HG02981 (cell line): ENCODE measurements around the gene SLX4IP.

Source experiments
- ATAC-seq: cut with Tn5 transposase; IDR thresholded peaks from one replicate; pipeline ENCODE4 v1.9.1; 2021; ENCODE audit warnings: mild to moderate bottlenecking, moderate library complexity; ENCODE audit not compliant: unreplicated experiment

SLX4IP gene

GRCh38 chr20:10625641-10626040, 190.5 kb downstream of the SLX4IP start:
- no peak for ATAC-seq

- ATAC-seq, result no peak
Observed at GRCh38 chr20:10626896-10627295, 191.8 kb downstream of the SLX4IP start.

GRCh38 chr20:10629946-10630650, 195.0 kb downstream of the SLX4IP start:
- no peak for ATAC-seq

- ATAC-seq, result no peak
Observed at GRCh38 chr20:10631126-10631525, 196.0 kb downstream of the SLX4IP start.

- no peak for ATAC-seq
Observed at GRCh38 chr20:10632721-10633509, 197.8 kb downstream of the SLX4IP start.

- ATAC-seq, result no peak
Observed at GRCh38 chr20:10633718-10634117, 198.6 kb downstream of the SLX4IP start.

- no peak for ATAC-seq
Observed at GRCh38 chr20:10634211-10634610, 199.1 kb downstream of the SLX4IP start.

- ATAC-seq, result no peak
Observed at GRCh38 chr20:10634683-10635411, 199.7 kb downstream of the SLX4IP start.

- no peak for ATAC-seq
Observed at GRCh38 chr20:10635476-10636208, 200.5 kb downstream of the SLX4IP start.

GRCh38 chr20:10636326-10636818, 201.3 kb downstream of the SLX4IP start:
- ATAC-seq, result no peak

GRCh38 chr20:10637031-10637559, 202.0 kb downstream of the SLX4IP start:
- ATAC-seq, result no peak

- no peak for ATAC-seq
Observed at GRCh38 chr20:10637563-10637962, 202.5 kb downstream of the SLX4IP start.

GRCh38 chr20:10639077-10639736, 204.1 kb downstream of the SLX4IP start:
- ATAC-seq, result no peak

GRCh38 chr20:10639737-10640556, 204.8 kb downstream of the SLX4IP start:
- ATAC-seq, result no peak

GRCh38 chr20:10640897-10641296, 205.8 kb downstream of the SLX4IP start:
- no peak for ATAC-seq

GRCh38 chr20:10641467-10641866, 206.4 kb downstream of the SLX4IP start:
- ATAC-seq, result no peak

- ATAC-seq, result no peak
Observed at GRCh38 chr20:10641893-10642292, 206.8 kb downstream of the SLX4IP start.

- no peak for ATAC-seq
Observed at GRCh38 chr20:10642856-10643559, 207.9 kb downstream of the SLX4IP start.

GRCh38 chr20:10643560-10643873, 208.4 kb downstream of the SLX4IP start:
- no peak for ATAC-seq
